ENCODE results near the gene NXNL2. TPM values are rescaled to one million over a fixed set of nuclear protein-coding genes. Genes with fewer than 3 reads are reported as not detected.

NXNL2 gene
- total RNA-seq, 2 donors from 2014 or later: not detected

GRCh38 chr9:88587885-88588649 lies 53.1 kb downstream of the NXNL2 start:
- ATAC-seq (no peak), DNase-seq (ENCODE audit: low spot score in 2 of 2) (no peak)
- Mint-ChIP-seq H3K9me3 (no peaks in the 10 kb centered on the region), H3K27ac (no peak overlapping the region), H3K36me3 (peaks cover 0 to 5% of the 10 kb centered on the region in 2 donors)

- peaks cover 0 to 5% of the 10 kb centered on the region in 2 donors for H3K36me3 Mint-ChIP-seq
- DNase-seq (ENCODE audit: low spot score in 2 of 2) (no peak), ATAC-seq (no peak)
- H3K27ac Mint-ChIP-seq: no peak overlapping the region
- H3K9me3 Mint-ChIP-seq: no peaks in the 10 kb centered on the region
Measured at GRCh38 chr9:88589656-88590055, 54.7 kb downstream of the NXNL2 start.

- peaks cover 0 to 5% of the 10 kb centered on the region in 2 donors for H3K36me3 Mint-ChIP-seq
- no peak for DNase-seq (ENCODE audit: low spot score in 2 of 2)
- ATAC-seq: no peak
- no peak overlapping the region for H3K27ac Mint-ChIP-seq
- H3K9me3 Mint-ChIP-seq: no peaks in the 10 kb centered on the region
Measured at GRCh38 chr9:88590558-88591146, 55.7 kb downstream of the NXNL2 start.

GRCh38 chr9:88593537-88594185 lies 58.7 kb downstream of the NXNL2 start:
- H3K9me3 Mint-ChIP-seq: no peaks in the 10 kb centered on the region
- peak in 1 of 2 donors; percentile 62 for DNase-seq (ENCODE audit: low spot score in 2 of 2)
- no peak overlapping the region for H3K27ac Mint-ChIP-seq

More at GRCh38 chr9:88593537-88594185, 58.7 kb downstream of the NXNL2 start:
- no peaks in the 10 kb centered on the region for H3K36me3 Mint-ChIP-seq
- ATAC-seq: peak; percentile 46 to 68

Other genes starting within 250 kb of the NXNL2 start
- gene SPIN1, start 146.7 kb upstream of the NXNL2 start, total RNA-seq: 10 to 100 TPM; 20.5 to 32.9 TPM